DMS153 (cell line): ENCODE results near the gene EYS.
"Not testable (repeated sequence)": the region's sequence is repeated elsewhere in the genome, so short reads cannot be mapped to it uniquely, and the experiment has no call there.

Experiments
- DNase-seq: peaks from one replicate; lab custom pipeline; 2025; lab: John Stamatoyannopoulos, UW

EYS gene

GRCh38 chr6:65081756-65082155, 625.3 kb downstream of the EYS start:
- DNase-seq = no peak

DNA sequence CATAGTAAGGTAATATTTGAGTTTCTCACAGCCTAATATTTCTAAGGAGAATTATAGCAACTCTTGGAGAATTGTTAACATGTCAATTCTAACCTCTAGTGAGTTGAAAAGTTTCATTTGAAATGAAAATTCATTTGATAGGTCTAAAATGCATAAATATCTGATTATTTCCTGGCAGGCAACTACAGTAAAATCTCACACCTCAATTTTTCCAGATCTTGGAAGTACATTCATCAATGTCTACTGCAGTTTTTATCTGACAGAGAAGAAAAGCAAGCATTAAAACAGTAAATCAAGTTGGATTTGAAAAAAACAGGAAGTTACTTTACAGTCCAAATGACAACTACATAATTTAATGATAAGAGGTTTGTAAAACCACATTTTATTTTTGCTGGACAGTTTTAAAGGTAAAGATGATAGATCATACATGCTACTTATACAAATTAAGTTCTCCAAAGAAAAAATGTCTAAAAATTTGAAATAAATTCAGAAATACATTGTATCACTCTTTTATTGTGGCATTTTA, 631.3 kb downstream of the EYS start:
- DNase-seq = no peak

GRCh38 chr6:65072500-65072899, 634.5 kb downstream of the EYS start:
- no peak for DNase-seq

- DNase-seq = no peak
Observed at GRCh38 chr6:65071480-65071879, 635.5 kb downstream of the EYS start.

GRCh38 chr6:65064844-65065243, 642.2 kb downstream of the EYS start:
- DNase-seq = no peak

DNA sequence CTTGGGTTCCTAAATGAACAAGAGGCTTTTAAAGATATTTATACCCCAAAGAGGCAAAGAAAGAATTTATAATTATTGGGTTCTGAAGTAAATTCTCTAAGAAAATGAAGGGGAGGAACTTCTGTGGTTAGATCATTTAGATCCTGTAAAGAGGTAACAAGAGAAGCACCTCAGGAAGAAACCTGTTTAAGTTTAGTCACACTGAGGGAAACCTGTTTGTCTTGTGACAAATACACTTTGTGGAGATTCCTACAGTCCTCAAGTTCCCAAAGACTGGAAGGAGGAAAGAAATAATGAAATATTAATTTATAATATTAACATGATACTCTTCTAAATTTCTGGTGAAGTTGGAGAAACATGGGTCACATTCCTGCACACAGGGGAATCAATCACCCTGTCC, 647.5 kb downstream of the EYS start:
- DNase-seq = no peak

GRCh38 chr6:65055545-65055944, 651.5 kb downstream of the EYS start:
- DNase-seq = no peak

DNA sequence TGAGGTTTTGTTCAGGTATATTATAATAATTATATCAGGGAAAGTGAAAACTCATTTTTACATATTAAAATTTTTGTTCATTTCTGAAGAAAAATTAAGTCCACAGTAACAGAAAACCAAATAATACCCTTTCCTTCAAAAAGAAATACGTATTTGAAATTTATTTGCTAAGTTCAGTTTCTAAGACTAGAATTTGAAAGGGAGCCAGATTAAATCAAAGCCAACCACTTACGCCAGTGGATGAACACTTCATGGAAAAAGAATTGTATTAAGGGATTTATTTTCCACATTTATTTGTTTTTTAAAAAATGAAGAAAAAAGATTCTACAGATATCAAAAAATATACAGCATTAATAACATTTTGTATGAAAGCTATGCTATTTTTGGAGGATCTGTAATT, 654.4 kb downstream of the EYS start:
- no peak for DNase-seq

DNA sequence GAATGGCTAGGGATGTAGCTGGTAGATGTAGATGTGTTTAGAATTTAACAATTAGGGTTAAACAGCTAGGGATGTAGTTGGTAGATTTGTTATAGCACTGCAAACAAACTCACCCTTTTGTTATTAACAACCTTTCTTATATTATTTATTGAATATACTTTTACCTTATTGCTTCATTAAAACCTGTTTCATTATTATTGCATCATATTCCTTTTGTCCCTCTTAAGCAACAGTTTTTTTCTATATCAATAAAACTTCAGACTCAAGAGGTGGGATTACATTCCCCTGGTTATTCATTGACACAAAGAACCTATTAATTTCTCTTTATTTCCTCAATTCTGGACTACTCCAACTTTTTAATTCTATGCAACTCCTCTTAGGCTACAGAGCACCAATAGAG, 661.2 kb downstream of the EYS start:
- DNase-seq = no peak

DNA sequence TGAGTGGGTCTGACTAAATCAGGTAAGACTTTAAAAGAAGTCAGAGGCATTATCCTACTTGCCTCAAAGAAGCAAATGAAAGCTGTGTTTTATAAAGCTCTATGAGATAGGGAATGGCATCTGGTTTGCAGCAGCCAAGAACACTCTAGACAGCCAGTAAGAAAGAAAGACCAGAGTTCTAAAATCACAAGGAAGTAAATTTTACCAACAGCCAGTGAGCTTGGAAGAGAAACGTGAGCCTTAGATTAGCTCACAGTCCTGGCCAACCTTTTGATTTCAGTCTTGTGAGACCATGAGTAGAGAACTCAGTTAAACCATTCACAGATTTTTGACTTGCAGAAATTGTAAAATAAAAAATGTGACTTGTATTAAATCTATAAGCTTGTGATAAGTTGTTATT, 693.0 kb downstream of the EYS start:
- DNase-seq = no peak

DNA sequence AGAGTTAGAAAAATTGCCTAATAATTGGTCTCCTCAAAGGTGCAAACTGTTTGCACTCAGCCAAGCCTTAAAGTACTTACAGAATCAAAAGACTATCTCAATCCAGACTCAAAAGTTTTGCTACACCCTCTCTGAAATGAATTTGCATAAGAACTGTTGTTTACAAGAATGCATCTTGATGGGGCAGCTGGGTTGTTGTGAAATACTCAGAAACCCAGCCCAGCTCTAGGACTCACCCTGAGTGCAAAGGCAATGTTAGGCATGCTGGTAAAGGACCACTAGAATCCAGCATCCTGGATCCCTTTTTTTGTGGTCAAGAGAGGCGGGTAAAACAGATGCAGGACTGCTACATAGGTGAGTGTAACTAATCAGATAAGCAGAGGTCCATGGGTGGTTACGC, 700.2 kb downstream of the EYS start:
- no peak for DNase-seq

DNA sequence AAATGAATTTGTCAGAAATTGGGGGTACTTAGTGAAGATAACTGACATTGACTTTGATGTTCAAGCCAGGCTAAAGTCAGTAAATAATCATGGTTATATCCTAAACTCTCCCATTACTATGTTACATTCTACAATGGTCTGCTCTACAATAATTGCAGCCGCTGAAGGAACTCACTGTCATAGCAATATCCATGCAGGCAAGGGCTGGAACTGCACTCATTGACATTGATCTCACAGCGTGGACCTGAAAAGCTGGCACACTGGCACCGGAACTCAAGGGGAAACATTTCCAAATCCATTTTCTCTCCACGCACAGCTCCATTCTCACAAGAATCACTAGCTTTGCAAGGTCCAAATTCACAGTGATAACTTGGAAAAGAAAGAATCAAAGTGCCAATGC, 702.7 kb downstream of the EYS start:
- DNase-seq = no peak

GRCh38 chr6:65002882-65003281, 704.1 kb downstream of the EYS start:
- DNase-seq = not testable (repeated sequence)

DNA sequence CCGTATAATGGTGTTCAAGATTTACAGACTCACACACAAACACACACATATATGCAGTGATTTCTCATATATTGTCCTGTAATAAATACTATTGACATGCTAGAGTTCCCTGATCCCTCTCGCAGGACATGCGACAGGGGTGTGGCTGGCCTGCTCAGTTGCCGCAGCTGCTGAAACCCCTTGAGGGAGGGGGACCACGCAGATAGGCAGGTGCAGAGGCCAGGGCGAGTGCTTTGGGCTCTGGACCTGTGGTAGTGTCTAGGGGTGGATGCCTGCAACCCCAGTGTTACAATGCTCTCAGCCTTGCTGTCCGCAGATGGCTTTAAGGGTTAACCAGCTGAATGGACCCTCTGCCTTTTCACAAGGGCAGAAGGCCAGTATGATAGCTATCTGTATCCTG, 706.2 kb downstream of the EYS start:
- DNase-seq = no peak

DNA sequence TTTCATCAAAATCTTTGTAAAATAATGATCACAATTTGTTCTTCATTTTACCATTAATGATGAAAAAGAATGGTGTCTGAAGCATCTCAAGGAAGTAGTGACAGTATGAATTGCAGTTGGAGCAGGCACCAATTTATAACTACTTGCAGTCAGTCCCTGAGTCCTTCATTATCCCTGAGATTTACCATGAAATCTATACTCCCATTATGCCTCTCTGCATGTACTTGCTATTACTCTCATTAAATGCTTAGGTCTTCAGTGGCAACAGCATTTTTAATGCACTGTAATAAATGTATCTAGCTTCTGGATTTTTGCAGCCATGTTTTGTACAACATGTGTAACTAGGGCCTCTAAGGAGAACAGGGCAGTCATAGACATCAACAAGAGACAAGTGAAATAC, 708.8 kb downstream of the EYS start:
- no peak for DNase-seq

GRCh38 chr6:64996301-64996700, 710.7 kb downstream of the EYS start:
- no peak for DNase-seq

GRCh38 chr6:64990652-64991304, 716.2 kb downstream of the EYS start:
- no peak for DNase-seq

GRCh38 chr6:64988148-64988547, 718.9 kb downstream of the EYS start:
- no peak for DNase-seq

DNA sequence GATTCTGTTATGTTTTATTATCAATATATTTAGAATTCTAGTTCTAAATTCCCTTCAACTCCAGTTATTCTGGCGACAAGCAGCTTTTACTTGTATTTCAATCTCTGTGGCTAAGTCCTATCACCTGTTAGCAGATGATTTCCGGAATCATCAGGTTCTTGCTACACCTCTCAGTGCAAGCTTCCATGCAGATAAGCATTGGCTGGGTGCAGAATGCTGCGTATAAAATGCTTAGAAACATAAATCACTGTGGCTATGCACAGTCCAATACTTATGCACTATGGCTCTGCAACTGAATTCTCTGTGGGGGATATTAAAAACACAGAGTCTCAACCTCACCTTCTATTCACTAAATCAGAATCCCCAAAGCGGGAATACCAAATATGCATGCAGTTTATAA, 720.0 kb downstream of the EYS start:
- DNase-seq = no peak

GRCh38 chr6:64985726-64986125, 721.3 kb downstream of the EYS start:
- DNase-seq = no peak

DNA sequence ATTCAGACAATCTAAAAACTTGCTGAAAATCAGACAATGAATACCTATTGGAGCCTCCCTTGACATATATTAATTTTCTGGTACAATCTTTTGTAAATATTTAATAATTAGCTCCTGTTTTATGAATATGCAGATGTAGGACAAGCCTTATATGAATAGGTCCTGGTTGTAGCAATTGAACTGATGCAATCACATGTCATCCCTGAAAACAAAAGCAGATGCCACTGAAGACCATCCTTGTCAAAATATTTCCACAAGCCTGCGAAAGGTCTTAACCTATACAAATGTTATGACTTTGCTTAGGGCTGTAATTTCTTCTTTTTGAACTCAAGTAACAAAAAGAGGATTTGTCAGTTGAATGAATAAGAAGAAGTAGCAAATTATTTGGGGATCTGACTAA, 722.1 kb downstream of the EYS start:
- no peak for DNase-seq

DNA sequence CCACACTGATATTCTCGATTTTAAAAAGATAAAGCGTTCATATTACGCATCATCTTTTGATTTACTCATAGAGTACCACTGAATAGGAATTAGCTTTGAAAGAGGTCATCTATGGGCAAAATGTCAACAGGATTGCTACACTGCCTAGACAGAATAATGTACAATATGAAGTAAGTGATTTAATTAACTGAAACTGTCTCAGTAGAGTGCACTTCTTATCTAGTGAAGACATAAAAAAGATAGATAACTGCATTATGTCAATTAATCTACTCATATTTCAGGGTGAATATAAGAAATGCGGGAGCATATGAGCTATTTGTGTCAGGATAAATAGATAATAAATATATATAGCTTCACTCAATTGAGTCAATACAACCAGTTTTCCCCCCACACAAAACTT, 723.9 kb downstream of the EYS start:
- DNase-seq = no peak

- DNase-seq = no peak
Observed at GRCh38 chr6:64973142-64973541, 733.9 kb downstream of the EYS start.

- no peak for DNase-seq
Observed at GRCh38 chr6:64969139-64969538, 737.9 kb downstream of the EYS start.
